Fibroblast of peridontal ligament (primary cell): ENCODE measurements around the gene SNCA.

Source experiments
- DNase-seq: peaks from one replicate; pipeline ENCODE4 v3.0.0-alpha.2; 2010; ENCODE audit errors: extremely low read depth

Gene SNCA

DNA sequence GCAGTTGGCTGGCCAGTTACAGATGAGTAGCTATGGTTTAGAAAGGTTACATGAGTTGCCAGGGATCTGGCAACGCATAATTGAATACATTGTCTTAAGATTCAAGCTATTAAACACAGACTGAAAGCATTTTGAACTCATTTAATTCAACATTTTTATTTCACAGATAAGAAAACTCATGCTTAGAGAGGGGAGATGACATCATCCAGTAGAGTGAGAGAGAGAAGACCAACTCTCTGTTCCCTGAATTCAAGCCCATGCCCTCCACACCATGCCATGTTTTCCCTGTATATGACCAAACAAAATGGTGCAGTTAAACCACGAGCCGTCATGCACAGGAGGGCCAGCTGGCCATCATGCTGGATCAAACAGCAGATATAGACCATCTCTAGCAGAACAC is 22.6 kb downstream of the SNCA start:
- DNase-seq, result no peak

DNA sequence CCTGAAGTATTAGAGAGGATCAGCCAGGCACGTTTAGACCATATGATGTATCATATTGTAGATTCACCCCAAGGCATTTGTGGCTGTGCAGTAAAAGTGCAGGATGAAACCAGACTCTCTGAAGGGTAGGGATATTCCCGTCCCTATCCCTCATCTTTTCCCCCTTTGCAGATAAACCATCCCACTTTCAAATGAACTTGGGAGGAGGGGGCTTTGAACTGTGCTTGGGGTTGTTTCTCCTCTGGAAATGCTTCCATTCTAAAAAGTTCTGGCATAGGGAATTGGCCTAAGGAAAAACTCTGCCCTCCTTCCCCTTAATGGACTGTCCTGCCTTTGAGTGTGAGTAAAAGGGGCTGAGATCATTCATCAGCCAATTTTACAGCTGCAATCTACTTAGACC is 23.8 kb downstream of the SNCA start:
- no peak for DNase-seq

DNA sequence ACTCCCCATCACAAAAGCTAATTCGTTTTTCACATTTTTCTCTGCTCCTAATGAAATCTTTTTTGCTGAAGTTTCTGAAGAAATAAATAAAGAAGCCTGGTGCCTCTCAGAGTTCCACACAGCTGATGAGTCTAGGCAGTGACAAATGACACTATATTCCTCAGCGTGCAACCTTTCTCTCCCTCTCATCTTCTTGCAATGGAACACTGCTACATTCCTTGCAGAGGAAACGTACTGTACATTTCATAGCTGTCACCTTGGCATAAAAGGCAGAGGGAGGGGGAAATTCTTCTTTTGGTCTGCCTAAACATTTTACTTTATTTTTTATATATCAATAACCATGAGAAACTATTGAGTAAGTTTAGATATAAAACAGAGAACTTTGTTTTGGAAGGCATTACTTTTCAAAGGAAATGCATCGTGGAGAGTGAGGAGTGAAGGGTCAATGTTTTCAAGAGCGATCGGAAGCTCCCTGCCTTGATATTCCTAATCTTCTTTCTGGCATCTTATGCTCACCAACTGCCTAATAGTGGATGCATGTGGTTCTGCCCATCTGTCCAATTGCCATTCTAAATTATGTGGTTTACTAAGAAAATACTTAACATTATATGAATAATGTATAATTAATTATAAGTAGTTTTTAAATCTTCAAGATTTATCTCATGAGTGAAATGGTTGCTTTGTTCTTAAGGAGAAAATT is 29.4 kb downstream of the SNCA start:
- DNase-seq, result no peak

DNA sequence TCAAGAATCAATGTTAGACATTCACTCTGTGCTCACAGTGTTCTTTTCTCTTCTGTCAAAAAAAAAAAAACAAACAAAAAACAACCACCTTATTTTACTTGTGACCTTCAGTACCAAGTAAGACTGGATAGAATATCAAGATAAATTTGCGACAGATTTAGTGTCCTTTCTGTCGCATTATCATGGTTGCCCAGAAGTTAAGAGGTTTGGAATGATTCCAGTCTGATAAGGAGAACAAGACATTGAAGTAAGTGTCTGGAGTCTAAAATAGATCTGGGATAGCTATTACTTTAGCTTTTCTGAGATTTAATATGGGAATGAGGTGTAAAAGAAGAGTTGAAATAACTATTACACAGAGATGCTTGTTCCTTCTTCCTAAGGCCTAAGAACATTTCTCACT is 31.7 kb downstream of the SNCA start:
- DNase-seq, result no peak

DNA sequence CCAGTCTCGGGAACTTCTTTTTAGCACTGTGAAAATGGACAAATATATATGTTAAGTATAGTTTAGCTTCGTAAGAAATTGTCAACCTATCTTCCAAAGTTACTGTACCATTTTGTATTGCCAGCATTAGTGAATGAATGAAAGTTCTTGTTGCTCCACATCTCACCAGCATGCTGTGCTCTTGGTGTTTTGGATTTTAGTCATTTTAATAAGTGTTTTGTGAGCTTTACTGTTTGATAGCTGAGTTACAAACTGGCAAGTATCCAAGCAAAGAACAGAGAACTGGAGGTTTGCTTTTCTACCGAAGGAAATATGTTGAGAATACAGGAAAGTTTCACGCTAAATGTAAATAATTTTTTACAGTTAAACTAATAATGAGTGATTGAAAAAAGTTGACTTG is 33.0 kb downstream of the SNCA start:
- no peak for DNase-seq

DNA sequence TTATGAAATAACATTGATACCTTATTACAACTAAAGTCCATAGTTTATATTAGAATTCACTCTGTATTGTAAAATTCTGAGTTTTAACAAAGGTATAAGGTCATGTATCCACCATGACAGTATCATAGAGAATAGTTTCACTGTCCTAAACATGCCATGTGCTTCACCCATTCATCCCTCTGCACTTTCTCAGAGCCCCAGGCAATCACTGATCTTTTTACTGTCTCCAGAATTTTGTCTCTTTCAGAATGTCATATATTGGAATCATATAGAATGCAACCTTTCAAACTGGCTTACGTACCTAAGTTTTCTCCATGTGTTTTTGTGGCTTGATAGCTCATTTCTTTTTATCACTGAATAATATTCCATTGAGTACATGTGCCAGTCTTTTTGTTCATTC is 33.9 kb downstream of the SNCA start:
- DNase-seq, result no peak

DNA sequence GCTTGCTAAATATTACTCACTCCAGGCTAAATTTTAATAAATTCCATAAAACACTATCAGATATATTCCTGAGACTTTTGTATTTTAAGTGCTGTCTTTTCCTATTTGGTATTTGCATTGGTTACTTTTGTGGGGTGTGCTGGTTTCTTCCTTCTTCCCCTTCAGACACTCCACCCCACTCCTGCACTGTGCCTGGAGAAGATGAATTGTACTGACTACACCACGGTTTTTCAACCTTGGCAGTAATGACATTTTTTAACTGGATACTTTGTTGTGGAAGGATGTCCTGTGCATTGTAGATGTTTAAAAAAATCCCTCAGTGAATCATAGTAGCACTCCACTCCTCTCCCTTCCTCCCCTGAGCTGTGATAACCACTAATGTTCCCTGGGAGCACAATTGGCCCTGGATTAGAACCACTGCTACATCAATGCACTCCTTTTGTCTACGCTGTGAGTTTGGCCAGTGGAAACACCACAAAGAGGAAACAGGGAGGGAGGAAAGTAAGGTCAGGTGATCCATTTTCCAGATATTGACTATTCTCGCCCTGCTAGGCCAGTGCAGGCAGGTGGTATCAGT is 36.3 kb downstream of the SNCA start:
- no peak for DNase-seq

DNA sequence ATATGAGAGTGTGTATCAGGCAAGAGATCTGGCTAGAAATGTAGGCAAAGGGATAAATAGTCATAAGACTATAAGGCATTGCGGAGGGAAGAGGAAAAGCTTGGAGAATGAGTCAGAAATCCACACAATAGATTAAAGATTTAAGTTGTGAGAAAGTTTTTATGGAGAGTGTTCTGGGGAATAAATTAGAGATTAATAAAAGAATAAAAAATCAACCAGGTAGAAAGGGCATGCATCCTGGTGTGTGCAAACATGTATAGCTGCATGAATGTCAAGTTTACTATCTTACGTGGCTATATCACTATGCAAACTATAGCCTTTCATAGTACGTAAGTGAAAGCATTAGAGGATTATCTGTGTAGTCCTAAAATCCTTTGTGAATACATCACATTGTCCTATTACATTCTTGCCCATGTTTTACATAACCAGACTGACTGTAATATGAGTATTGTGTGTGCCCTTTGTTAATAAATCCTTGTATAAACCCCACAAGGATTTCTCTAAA is 36.9 kb downstream of the SNCA start:
- peak; percentile 25 for DNase-seq

DNA sequence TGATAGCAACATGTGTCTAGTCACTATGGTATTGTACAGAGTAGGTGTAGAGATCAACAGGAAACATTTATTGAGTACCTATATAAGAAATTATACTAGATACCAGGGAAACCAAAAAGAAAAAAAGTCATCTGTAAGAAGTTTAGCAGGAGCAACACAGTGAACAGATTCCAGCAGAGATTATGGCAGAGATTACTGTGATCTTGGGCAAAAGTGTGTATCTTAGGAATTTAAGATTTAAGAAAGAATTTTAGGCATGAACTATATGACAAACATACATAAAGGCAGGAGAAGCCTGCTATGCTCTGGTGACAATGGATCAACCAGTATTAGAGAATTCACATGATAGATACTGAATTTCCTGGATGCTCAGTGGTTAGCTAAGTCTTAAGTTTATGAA is 37.9 kb downstream of the SNCA start:
- DNase-seq, result no peak

DNA sequence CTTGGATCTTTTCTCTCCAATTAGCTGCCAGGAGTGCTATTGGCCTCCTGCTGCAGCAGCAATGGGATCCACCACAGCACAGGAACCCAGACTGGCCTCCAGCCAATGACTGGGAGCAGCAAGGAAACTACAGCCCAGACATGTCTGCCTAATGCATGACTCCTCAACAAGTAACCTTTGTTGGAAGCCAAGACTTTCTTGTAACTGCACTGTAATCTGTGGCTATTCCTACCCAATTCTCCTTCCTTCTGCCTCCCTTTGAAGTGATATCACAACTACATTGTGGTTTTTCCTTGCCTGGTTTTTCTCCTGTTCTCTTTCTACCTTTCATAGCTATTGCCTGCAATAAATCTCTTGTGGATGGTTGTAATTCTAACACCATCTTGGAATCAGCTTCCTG is 39.8 kb downstream of the SNCA start:
- DNase-seq, result peak; percentile 48

DNA sequence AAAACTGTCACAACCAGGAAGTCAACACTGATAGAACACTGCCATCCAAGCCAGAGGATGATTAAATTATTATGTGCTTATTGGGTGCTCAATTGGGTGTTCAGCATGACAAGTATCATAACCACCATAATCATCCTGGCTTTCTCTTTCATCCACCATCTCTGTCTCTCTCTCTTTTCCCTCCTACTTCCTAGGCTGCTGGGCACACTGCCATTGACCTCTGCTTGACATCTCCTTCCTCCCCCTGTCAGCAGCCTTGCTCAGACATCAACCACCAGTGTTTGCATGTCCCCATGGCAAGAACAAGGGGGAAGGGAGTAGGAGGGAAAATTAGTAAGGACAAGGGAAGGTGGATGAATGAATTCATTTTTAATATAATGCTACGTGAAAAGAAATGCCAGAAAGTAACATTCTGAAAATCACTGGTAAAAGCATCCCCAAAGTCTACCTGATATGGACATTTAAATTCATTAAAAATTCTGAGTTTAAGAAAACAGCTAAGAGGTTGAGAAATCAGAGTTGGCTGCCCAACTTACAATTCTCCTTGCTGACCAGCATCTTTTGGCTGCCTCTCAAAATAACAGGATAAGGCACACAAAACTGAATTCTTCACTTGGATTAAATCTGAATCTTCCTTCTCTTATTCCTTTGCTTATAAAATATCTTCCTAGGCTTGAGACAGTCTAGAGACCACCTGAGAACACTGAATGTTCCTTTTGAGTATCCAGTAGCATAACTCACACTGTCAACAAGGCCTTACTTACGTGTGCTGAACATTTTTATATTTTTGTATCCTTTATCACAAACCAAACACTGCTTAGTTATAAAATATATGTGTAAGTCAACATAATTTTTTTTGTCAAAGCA is 48.5 kb downstream of the SNCA start:
- DNase-seq, result peak; percentile 75

DNA sequence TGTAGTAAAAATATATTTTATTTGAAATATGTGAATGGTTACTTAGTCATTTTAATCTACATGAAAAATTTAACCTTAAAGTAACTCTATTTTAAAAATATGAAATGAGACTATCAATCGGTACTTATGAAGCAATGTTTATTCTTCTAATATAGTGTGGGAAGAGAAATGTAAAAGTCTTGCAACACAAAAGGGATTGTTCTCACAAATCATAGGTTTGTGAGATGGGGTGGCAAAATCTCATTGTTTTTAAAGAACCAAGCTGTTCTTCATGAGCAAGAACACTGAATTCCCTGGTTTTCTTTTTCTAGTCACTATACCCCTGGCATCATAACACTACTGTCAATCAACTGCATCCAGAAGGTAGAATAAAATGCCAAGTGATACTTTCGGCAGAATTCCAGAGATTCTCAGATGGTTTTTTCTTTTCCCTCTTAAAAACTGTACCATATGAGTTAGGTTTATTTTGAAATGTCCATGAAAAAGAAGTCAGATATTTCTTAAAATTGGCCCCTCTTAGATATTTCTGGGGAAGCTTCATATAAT is 52.2 kb downstream of the SNCA start:
- DNase-seq, result no peak

DNA sequence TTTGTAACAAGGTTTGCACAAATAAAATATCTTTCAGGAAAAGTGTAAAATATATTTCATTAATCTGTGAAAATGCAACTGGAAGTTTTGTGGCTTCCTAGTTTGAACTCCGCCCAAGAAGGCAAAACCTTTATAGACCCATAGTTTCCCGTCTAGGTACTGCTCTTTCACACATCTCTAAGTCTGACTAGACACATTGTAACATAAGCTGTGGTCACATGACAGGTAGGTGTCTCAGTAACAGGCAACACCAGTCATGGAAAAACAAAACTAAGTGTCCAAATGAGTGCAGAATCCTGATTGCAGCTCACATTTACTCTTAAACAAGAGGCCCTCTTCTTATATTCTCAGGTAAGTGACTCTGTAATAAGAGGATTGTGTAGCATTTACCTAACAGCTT is 55.6 kb downstream of the SNCA start:
- no peak for DNase-seq

DNA sequence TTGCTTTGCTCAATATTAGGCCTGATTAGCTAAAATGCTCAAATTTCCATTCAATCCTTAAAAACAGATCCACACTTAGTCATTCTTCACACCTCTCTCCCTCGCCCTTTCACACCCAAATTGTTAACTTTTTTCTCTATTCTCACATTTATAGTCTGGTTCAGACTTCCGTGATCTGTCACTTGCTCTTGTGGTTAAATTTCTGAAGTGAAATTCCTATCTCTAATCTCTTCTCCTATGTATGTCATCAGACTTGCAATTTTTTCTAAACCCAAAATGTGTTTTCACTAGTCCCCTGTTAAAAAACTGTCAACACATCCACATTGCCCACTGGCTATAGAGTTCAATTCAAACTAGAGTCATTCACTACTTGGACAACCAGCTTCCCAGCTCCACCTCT is 63.2 kb downstream of the SNCA start:
- no peak for DNase-seq

DNA sequence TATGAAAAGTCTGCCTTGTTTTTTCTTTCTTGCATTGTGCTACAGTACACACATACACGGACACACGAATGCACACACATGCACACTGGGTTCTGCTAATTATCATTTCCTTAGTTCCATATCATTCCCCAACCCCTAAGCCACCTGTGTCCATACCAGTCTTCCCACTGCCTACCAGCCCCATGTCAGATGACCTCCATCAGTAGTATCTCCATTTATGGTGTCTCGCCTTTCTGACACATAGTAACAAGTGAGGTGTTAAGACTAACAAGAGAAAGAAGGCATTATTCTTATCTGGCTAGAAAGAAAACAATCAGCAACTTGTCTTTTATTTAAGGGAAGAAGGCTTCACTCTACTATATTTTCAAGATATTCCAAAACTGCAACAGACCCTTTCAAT is 67.1 kb downstream of the SNCA start:
- no peak for DNase-seq

DNA sequence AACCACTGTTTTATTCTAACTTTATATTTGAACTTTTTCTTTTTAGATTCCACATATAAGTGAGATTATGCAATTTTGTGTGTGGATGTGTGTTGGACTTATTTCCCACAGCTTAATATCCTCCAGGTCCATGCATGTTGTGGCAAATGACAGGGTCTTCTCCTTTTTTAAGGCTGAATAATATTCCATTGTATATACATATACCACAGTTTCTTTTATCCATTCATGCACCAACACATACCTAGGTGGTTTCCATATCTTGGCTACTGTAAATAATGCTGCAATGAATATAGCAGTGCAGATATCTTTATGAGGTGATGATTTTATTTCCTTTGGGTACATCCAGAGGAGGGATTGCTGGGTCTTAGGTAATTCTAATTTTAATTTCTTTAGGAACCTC is 69.0 kb downstream of the SNCA start:
- no peak for DNase-seq

DNA sequence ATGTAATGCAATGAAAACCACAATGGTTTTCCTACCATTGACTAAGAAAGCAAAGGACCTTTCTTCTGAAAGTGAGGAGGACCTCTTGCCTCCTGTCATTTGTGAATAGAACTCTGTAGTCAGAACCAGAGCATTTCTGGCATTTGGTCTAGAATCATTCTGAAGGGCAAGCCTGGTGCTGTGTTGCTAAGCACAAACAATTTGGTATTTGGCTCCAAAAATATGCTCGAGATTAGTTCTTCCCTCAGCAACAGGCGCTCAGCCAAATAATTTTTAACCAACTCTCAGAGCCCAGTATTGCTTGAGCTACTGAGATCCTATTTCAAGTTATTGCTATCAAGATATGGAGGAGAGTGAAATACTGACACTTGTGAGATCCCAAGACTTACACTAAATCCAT is 71.0 kb downstream of the SNCA start:
- DNase-seq, result peak; percentile 99

DNA sequence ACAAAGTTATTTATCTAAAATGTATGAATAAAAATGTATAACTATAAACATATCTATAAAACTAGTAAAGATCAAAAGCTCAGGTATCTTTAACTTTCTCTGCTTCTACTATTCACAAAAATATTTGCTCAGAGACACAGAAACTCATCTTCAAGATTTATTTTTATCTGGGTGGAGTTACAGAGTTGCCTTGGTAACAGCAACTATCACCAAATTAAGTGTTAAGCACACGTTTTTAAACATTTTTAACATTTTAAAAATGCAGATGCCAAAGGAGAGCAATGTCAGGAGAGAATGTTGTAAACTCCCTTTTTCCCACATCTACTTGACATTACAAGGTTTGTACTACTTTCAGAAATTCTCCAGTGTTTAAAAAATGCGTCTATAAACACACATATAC is 71.4 kb downstream of the SNCA start:
- no peak for DNase-seq

DNA sequence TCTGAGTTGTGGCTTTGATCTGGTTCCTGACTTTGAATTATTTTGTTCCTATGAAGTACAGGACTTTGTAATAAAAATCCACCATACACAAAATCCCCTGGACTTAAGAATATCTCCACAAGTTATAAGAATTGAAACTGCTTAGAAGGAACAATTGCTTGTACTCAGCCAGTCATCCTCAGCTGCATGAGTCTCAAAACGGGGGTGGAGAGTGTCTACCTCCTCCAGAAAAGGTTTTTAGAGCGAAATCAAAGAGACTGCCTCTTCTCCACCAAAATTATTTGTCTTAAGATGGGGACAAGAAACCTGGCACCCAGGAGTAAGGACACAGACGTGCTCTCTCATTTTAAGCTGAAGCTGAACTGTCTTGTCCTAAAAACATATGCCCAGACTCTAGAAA is 74.7 kb downstream of the SNCA start:
- DNase-seq, result no peak

DNA sequence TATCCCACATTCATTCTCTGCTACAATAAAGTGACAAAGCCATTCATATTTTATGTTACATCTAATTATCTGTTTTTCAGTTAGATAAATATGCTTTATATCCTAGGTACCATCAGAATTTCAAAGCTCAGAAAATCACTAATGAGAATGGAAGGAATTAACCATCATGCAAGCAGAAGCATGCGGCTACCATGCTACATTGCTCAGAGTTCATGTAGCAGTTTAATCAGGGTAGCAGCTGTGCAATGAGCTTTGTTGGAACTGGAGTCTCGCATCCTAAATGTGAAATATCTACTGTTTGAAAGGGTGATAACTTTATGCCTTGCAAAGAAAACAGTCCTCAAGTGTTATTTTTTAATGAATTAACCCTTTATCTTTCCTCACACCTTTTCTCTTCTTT is 77.5 kb downstream of the SNCA start:
- no peak for DNase-seq

DNA sequence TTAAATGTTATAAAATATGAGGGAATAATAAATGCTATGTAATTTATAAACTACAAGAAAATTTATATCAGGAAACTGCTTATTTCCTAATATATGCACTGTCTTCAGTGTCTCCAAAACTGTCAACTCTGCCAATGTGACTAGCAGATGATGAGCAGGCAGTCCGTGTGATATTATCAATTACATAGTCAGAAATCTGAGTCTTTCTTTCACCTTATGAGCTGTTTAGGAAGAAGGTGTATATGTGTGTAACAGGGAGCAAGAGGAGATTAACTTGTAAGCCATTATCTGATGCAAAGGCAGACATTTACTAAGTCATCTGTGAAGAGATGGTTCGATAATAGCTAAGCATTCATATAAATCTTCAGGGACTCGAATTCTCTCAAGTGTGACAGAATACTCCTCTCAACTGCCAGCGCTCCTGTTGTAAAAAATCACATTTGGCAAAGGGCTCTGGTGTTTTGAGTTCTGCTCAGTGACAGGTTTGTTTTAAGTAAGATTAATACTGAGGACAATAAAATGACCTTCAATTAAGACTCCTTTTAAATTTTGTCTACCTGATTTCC is 79.7 kb downstream of the SNCA start:
- no peak for DNase-seq

DNA sequence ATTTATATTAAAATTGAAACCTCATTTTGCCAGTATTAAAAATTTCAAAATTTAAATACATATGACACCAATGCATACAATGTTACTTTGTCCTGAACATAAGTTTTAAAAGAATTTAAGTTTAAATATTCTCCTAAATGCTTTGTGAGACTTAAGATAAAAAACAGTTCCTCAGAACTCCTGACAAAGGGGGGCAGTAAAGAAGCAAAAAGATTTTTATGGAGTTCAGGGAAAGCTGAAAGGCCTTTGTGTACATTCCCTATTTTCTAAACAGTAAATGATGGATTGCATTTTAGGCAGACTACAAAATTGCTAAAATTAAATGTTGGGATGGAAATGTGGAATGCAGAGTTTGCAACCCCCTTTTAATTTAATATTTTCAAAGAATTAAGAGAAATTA is 81.7 kb downstream of the SNCA start:
- peak; percentile 64 for DNase-seq
